GM18951 (cell line): ENCODE results near the gene GABPB1.

ENCODE experiments used
- POLR2A ChIP-seq: IDR thresholded peaks from 4 replicates; pipeline ENCODE4 v1.6.1; 2011; ENCODE audit warnings: mild to moderate bottlenecking; ENCODE audit not compliant: insufficient read length, insufficient read depth; ENCODE audit errors: extremely low read depth
- in situ Hi-C: fragments of 300-500 bp; cut with MboI; formaldehyde crosslinking; loops from one replicate; pipeline ENCODE4 v1.12.0; 2022; ENCODE audit warnings: low sequenced_read_pairs, mixed read lengths, inconsistent platforms; ENCODE audit not compliant: unreplicated experiment

GABPB1 gene

DNA sequence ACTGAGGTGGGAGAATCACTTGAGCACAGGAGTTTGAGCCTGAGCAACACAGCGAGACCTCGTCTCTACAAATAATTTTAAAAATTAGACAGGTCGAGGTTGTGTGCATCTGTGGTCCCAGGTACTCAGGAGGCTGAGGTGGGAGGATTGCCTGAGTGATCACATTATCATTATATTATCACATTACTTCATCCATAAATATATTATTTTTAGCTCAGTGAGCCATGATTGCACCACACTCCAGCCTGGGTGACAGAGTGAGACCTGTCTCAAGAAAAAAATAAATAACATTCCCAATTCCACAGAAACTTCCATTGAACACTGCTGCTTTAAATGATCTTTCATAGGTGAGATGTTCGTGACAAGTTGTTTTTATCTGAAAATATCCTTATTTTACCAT is 21.8 kb downstream of the GABPB1 start:
- in situ Hi-C loops = no loop called here
- TF ChIP-seq POLR2A = no peak

DNA sequence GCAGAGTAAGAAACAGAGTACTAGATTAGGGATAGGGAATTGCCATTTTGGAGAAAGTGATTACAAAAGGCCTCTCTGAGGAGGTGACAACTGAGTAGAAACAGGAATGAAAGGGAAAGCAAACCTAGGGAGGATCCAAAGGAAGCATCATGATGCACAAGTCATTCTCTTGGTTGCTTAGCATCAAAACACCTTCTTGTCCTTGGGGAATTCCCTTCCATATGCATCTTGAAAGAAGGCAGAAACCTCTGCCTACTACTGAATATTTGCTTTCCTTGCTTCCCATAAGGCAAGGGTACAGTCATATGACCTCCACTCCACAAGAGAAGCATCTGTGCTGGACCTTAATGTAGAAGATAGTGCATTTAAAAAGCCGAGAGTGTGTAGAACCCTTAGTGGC is 24.1 kb downstream of the GABPB1 start:
- no peak for TF ChIP-seq POLR2A

GRCh38 chr15:50328116-50328515 is 26.9 kb downstream of the GABPB1 start:
- in situ Hi-C loops = no loop called here
- no peak for TF ChIP-seq POLR2A

More for the DNA sequence above, 24.1 kb downstream of the GABPB1 start:
- in situ Hi-C loops = no loop called here

DNA sequence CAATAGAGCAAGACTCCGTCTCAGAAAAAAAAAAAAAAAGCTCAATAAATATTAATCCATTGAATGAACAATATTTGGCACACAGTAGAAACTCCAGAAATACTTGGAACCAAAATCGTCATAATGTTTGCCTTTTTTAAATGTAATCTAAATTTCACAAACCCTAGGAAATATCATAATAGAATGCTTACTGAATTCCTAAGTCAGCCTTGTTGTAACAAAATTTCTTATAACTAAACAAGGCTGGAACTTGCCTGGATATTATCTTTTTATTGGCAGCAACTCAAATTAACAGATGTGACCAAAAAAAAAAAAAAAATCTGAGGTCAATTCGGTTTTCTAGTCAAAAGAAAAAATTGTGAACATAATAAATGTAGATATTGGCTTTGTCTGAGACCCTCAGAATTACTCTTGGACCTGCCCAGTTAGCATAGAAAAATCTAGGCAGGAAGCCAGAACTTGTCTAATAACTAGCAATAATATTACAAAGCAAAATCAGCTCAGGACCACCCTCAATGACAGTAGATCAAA is 33.3 kb downstream of the GABPB1 start:
- in situ Hi-C loops = loop anchor here (25.0 kb wide), 1 partner anchor 859 kb away; no protein-coding TSS in a partner anchor
- no peak for TF ChIP-seq POLR2A

DNA sequence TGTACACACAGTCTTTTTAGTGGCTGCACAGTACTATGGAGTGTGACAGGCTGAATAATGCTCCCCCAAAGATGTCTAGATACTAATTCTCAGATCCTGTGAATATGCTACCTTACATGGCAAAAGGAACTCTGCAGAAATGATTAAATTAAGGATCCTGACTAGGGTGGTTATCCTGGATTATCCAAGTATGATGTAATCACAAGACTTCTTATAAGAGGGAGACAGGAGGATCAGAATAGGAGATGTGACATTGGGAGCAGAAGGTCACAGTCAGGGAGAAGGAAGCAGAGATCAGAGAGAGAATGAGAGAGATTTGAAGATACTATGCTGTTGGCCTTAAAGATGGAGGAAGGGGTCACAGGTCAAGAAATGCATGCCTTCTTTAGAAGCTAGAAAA is 34.5 kb downstream of the GABPB1 start:
- TF ChIP-seq POLR2A = no peak
- in situ Hi-C loops = loop anchor here (25.0 kb wide), 1 partner anchor 858 kb away; no protein-coding TSS in a partner anchor

DNA sequence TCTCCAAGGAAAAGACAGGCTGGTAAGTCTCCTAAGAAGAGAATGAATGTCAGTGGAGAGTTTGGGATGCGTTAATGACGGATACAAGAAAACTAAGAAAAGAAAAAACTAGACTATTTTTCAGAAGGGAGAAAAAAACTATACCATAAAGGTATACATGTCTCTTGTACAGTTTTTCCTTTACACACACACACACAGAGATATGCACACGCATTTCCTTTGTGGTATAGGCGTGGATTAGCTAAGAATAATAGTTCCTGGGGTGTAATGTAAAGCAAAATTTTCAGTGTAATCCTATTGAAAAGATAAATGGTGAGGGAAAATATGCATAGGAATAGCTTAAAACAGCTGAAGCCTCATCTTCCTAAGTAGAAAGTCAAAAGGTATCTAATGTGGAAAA is 36.3 kb downstream of the GABPB1 start:
- in situ Hi-C loops = loop anchor here (25.0 kb wide), 1 partner anchor 856 kb away; no protein-coding TSS in a partner anchor
- no peak for TF ChIP-seq POLR2A

DNA sequence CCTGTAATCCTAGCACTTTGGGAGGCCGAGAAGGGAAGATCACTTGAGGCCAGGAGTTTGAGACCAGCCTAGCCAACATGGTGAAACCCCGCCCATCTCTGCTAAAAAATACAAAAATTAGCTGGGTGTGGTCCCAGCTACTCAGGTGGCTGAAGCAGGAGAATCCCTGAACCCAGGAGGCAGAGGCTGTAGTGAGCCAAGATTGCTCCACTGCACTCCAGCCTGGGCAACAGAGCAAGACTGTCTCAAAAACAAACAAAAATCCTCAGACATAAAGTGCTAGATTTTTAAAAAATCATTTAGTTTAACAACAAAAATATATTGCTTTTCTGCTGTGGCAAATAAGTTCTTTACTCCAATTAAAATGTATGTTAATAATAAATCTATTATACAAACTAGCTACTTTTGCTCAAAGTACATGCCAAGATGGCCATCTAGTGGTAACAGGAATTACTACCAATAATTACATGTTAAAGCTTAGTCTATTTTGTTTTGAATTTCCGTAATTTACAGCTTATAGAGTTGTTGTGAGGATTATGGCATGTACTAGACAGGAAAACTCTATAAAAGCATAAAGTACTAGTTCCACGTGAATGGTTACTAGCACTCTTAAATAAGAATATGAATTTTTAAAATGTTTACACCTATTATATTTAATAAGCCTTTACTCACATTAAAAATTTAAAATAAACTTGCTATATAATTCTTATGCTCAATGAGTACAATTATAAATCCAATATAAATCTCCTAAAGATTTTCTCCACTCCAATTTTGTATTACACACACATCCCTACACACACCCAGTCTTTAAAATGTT is 39.0 kb downstream of the GABPB1 start:
- in situ Hi-C loops = loop anchor here (25.0 kb wide), 1 partner anchor 854 kb away; no protein-coding TSS in a partner anchor

DNA sequence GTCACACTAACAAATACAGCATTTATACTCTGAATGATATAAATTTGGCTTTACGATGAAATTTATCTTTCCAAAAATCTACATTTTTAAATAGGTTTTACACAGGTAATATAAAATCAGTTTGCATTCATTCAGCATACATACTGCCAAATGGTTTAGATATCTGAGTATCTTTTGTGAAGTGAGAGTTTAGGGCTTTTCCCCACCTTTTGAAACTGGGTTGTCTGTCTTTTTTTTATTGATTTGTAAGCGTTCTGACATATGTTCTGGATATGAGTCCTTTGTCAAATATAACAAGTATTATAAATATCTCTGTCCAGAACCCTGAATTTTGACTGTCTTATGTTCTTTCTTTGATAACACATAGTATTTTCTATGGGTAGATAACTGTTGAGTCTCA is 42.4 kb downstream of the GABPB1 start:
- TF ChIP-seq POLR2A = no peak
- in situ Hi-C loops = loop anchor here (25.0 kb wide), 1 partner anchor 850 kb away; no protein-coding TSS in a partner anchor

More for the DNA sequence above, 39.0 kb downstream of the GABPB1 start:
- TF ChIP-seq POLR2A = no peak

DNA sequence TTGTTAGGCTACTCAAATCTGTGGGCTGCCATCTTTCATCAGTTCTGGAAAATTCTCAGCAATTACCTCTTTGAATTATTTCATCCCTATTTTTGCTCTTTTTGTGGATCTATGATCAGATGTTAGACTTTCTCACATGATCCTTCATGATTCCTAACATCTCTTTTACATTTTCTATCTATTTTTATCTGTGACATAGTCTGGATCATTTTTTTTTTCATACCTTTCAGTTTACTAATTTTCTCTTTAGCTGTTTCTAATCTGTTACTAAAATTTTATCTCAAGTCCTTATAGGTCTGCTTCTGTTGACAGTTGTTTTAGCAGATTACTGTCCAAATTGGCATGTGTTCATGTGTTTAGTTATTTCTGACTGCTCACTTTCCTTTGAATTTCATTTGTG is 47.2 kb downstream of the GABPB1 start:
- TF ChIP-seq POLR2A = no peak
- in situ Hi-C loops = loop anchor here (25.0 kb wide), 1 partner anchor 845 kb away; no protein-coding TSS in a partner anchor

GRCh38 chr15:50304836-50305235 is 50.2 kb downstream of the GABPB1 start:
- TF ChIP-seq POLR2A = no peak
- in situ Hi-C loops = loop anchor here (25.0 kb wide), 1 partner anchor 843 kb away; no protein-coding TSS in a partner anchor

DNA sequence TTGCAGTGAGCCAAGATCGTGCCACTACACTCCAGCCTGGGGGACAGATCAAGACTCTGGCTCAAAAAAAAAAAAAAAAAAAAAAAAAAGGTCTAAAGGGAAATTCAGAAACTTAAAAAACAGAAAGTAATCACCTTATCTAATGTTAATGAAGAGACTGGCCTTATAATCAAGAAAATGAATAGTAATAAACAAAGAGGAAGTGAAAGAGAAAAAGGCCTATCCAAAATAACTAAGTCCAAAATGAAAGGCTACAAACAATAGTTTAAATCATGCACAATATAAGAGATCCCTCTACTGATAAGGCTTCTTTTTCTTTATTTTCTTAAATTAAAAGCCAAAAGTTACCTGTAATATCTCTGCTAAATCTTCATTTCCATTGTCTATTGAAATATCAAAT is 52.4 kb downstream of the GABPB1 start:
- TF ChIP-seq POLR2A = no peak
- in situ Hi-C loops = loop anchor here (25.0 kb wide), 1 partner anchor 840 kb away; no protein-coding TSS in a partner anchor

- no peak for TF ChIP-seq POLR2A
- in situ Hi-C loops = no loop called here
These were observed 56.7 kb downstream of the GABPB1 start for GRCh38 chr15:50298340-50298739.

GRCh38 chr15:50295966-50296365 is 59.0 kb downstream of the GABPB1 start:
- TF ChIP-seq POLR2A = no peak
- in situ Hi-C loops = no loop called here

DNA sequence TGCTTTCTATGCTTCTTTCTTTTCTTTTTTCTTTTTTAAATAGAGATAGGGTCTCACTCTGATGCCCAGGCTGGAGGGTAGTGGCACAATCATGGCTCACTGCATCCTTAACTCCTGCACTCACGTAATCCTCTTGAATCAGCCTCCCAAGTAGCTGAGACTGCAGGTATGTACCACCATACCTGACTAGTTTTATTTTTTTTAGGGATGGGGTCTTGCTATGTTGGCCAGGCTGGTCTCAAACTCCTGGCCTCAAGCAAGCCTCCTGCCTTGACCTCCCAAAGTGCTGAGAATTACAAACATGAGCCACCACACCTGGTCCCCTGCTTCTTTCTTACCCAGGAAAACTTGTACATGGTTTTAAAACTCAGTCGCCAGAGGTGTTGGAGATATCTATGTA is 65.2 kb downstream of the GABPB1 start:
- no peak for TF ChIP-seq POLR2A
- in situ Hi-C loops = no loop called here
